HepG2 (cell line): ENCODE results near the gene FAM50A. TPM values are rescaled to one million over a fixed set of nuclear protein-coding genes. Genes with fewer than 3 reads are reported as not detected.
A peak's percentile ranks its signal among the peaks of the same experiment; 100 is the strongest.

Experiments
- CC2D1A ChIP-seq: sonication (generic); formaldehyde crosslinking; IDR thresholded peaks from 2 replicates; pipeline ENCODE4 v1.8.1; 2023; ENCODE audit warnings: mild to moderate bottlenecking, missing genetic modification reagents
- CENPT ChIP-seq: sonication (generic); formaldehyde crosslinking; IDR thresholded peaks from 2 replicates; pipeline ENCODE4 v1.8.0; 2022; ENCODE audit warnings: low read depth, mild to moderate bottlenecking, moderate library complexity, missing genetic modification reagents
- ELF1 ChIP-seq: sonication (generic); formaldehyde crosslinking; IDR thresholded peaks from 2 replicates; pipeline ENCODE4 v1.4.0; 2020; ENCODE audit warnings: missing genetic modification reagents
- ERF ChIP-seq: IDR thresholded peaks from 2 replicates; pipeline ENCODE4 v1.6.1; 2018; ENCODE audit warnings: missing biosample characterization, missing genetic modification reagents
- FOXK1 ChIP-seq: sonication (generic); formaldehyde crosslinking; IDR thresholded peaks from 2 replicates; pipeline ENCODE4 v1.4.0; 2020; ENCODE audit warnings: low read depth, missing genetic modification reagents, borderline replicate concordance
- SATB2 ChIP-seq: sonication (generic); formaldehyde crosslinking; IDR thresholded peaks from 2 replicates; pipeline ENCODE4 v1.5.0; 2020; ENCODE audit warnings: missing genetic modification reagents
- TBX3 ChIP-seq: fragments of 450-650 bp; IDR thresholded peaks from 2 replicates; pipeline ENCODE4 v1.6.1; 2017; ENCODE audit warnings: antibody characterized with exemption, mild to moderate bottlenecking, inconsistent platforms, borderline replicate concordance
- ZMYM3 ChIP-seq: sonication (generic); formaldehyde crosslinking; IDR thresholded peaks from 2 replicates; pipeline ENCODE4 v1.5.1; 2020; ENCODE audit warnings: mild to moderate bottlenecking, missing genetic modification reagents
- ZNF224 ChIP-seq: sonication (generic); formaldehyde crosslinking; IDR thresholded peaks from 2 replicates; pipeline ENCODE4 v1.5.0; 2020; ENCODE audit warnings: mild to moderate bottlenecking, missing genetic modification reagents
- ZNF577 ChIP-seq: sonication (generic); formaldehyde crosslinking; IDR thresholded peaks from 2 replicates; pipeline ENCODE4 v1.4.0; 2020; ENCODE audit warnings: mild to moderate bottlenecking, low read depth, missing genetic modification reagents, borderline replicate concordance
- ZNF616 ChIP-seq: sonication (generic); formaldehyde crosslinking; IDR thresholded peaks from 2 replicates; pipeline ENCODE4 v1.5.0; 2020; ENCODE audit warnings: low read depth, mild to moderate bottlenecking, missing genetic modification reagents
- ZNF883 ChIP-seq: sonication (generic); formaldehyde crosslinking; IDR thresholded peaks from 2 replicates; pipeline ENCODE4 v1.5.1; 2020; ENCODE audit warnings: mild to moderate bottlenecking, missing genetic modification reagents; ENCODE audit errors: not compliant biosample characterization
- polyA plus RNA-seq, 8 experiments: library from polyadenylated mRNA; depleted of rRNA in 3 of 8; stranded (reverse) in 7 of 8; unstranded in 1 of 8; fragments of >200 nt; fragmentation: Illumina TruSeq in 4 of 8; extraction: Trizol in 4 of 8; gene quantifications; 2 replicates each; pipeline versions ENCODE4 v1.2.1 to v1.2.3, GENCODE V29; 2011 to 2016; ENCODE audit warnings: low read depth in 4 of 8, missing spikeins in 1 of 8, mixed read lengths in 1 of 8; ENCODE audit not compliant: insufficient read depth in 1 of 8
- total RNA-seq, 5 experiments: library from RNA; depleted of rRNA; stranded (reverse); fragments of >200 nt; fragmentation: Illumina TruSeq; extraction: Trizol; gene quantifications; 2 replicates each; pipeline ENCODE4 v1.2.3, GENCODE V29; 2016; ENCODE audit warnings: low read depth in 1 of 5
- TF ChIP-seq, protein P1 (sequence below): sonication (generic); formaldehyde crosslinking; IDR thresholded peaks from 2 replicates; pipeline ENCODE4 v1.4.0; 2020; ENCODE audit warnings: missing genetic modification reagents, borderline replicate concordance
- TF ChIP-seq, protein P2 (sequence below): IDR thresholded peaks from 2 replicates; pipeline ENCODE4 v1.6.1; 2016; ENCODE audit warnings: low read depth, missing genetic modification reagents, missing compliant biosample characterization
- TF ChIP-seq, protein P3 (sequence below): sonication (generic); formaldehyde crosslinking; IDR thresholded peaks from 2 replicates; pipeline ENCODE4 v1.5.0; 2020; ENCODE audit warnings: mild to moderate bottlenecking, missing genetic modification reagents, moderate library complexity

FAM50A gene
- total and polyA plus RNA-seq, 2 of the 13 experiments (the other 11 are each of a cell fraction or from before 2014, with no cell fraction given): 30.7 to 40.7 TPM

DNA sequence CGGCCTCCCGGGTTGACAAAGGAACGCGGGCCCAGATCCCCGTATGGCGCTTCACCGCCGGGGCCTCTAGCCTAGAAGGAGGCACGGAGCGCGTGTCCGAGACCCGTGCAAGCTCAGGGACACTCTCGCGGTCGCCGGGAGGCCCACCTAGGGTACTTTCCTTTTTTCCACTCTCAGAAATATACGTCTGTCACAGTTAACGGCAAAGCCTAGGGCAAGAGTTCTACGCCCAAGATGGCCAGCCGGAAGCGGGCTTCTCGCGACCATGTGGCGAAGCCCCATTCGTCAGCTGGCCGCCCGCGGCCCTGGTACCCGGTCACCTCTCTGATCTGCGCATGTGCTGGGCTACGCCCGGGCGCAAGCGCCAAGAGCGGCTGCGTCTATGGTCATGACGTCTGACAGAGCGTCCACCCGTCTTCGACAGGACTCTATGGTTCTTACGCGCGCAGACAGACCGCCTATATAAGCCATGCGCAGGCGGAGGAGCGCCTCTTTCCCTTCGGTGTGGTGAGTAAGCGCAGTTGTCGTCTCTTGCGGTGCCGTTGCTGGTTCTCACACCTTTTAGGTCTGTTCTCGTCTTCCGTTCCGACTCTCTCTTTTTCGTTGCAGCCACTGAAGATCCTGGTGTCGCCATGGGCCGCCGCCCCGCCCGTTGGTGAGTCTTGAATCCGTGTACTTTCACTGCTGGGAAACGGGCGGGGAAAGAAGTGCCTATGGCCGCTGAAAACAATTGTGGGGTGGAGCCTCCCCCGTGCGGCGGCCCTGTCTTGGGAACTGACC lies 45.9 kb upstream of the FAM50A start, which contains the start of gene RPL10 (continued):
- TF ChIP-seq TBX3 (no peak), ZNF224 (no peak), ZMYM3 (CRISPR knock-in tag) (no peak), ZNF616 (no peak), SATB2 (CRISPR knock-in tag) (0 out of 2 replicates have a peak, but pooled peaks have one; percentile 19), ZNF883 (CRISPR knock-in tag) (no peak), FOXK1 (CRISPR knock-in tag) (peak; percentile 55; the same call in 1 of the 2 replicates), ELF1 (CRISPR knock-in tag) (peak; percentile 64), CENPT (CRISPR knock-in tag) (no peak), CC2D1A (CRISPR knock-in tag) (no peak), ERF (CRISPR knock-in tag) (no peak), ZNF577 (CRISPR knock-in tag) (no peak)
- TF ChIP-seq, protein P1, sequence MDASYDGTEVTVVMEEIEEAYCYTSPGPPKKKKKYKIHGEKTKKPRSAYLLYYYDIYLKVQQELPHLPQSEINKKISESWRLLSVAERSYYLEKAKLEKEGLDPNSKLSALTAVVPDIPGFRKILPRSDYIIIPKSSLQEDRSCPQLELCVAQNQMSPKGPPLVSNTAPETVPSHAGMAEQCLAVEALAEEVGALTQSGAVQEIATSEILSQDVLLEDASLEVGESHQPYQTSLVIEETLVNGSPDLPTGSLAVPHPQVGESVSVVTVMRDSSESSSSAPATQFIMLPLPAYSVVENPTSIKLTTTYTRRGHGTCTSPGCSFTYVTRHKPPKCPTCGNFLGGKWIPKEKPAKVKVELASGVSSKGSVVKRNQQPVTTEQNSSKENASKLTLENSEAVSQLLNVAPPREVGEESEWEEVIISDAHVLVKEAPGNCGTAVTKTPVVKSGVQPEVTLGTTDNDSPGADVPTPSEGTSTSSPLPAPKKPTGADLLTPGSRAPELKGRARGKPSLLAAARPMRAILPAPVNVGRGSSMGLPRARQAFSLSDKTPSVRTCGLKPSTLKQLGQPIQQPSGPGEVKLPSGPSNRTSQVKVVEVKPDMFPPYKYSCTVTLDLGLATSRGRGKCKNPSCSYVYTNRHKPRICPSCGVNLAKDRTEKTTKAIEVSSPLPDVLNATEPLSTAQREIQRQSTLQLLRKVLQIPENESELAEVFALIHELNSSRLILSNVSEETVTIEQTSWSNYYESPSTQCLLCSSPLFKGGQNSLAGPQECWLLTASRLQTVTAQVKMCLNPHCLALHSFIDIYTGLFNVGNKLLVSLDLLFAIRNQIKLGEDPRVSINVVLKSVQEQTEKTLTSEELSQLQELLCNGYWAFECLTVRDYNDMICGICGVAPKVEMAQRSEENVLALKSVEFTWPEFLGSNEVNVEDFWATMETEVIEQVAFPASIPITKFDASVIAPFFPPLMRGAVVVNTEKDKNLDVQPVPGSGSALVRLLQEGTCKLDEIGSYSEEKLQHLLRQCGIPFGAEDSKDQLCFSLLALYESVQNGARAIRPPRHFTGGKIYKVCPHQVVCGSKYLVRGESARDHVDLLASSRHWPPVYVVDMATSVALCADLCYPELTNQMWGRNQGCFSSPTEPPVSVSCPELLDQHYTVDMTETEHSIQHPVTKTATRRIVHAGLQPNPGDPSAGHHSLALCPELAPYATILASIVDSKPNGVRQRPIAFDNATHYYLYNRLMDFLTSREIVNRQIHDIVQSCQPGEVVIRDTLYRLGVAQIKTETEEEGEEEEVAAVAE (CRISPR knock-in tag): no peak; the same call in 1 of the 2 replicates
- TF ChIP-seq, protein P2, sequence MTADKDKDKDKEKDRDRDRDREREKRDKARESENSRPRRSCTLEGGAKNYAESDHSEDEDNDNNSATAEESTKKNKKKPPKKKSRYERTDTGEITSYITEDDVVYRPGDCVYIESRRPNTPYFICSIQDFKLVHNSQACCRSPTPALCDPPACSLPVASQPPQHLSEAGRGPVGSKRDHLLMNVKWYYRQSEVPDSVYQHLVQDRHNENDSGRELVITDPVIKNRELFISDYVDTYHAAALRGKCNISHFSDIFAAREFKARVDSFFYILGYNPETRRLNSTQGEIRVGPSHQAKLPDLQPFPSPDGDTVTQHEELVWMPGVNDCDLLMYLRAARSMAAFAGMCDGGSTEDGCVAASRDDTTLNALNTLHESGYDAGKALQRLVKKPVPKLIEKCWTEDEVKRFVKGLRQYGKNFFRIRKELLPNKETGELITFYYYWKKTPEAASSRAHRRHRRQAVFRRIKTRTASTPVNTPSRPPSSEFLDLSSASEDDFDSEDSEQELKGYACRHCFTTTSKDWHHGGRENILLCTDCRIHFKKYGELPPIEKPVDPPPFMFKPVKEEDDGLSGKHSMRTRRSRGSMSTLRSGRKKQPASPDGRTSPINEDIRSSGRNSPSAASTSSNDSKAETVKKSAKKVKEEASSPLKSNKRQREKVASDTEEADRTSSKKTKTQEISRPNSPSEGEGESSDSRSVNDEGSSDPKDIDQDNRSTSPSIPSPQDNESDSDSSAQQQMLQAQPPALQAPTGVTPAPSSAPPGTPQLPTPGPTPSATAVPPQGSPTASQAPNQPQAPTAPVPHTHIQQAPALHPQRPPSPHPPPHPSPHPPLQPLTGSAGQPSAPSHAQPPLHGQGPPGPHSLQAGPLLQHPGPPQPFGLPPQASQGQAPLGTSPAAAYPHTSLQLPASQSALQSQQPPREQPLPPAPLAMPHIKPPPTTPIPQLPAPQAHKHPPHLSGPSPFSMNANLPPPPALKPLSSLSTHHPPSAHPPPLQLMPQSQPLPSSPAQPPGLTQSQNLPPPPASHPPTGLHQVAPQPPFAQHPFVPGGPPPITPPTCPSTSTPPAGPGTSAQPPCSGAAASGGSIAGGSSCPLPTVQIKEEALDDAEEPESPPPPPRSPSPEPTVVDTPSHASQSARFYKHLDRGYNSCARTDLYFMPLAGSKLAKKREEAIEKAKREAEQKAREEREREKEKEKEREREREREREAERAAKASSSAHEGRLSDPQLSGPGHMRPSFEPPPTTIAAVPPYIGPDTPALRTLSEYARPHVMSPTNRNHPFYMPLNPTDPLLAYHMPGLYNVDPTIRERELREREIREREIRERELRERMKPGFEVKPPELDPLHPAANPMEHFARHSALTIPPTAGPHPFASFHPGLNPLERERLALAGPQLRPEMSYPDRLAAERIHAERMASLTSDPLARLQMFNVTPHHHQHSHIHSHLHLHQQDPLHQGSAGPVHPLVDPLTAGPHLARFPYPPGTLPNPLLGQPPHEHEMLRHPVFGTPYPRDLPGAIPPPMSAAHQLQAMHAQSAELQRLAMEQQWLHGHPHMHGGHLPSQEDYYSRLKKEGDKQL: no peak
- TF ChIP-seq, protein P3, sequence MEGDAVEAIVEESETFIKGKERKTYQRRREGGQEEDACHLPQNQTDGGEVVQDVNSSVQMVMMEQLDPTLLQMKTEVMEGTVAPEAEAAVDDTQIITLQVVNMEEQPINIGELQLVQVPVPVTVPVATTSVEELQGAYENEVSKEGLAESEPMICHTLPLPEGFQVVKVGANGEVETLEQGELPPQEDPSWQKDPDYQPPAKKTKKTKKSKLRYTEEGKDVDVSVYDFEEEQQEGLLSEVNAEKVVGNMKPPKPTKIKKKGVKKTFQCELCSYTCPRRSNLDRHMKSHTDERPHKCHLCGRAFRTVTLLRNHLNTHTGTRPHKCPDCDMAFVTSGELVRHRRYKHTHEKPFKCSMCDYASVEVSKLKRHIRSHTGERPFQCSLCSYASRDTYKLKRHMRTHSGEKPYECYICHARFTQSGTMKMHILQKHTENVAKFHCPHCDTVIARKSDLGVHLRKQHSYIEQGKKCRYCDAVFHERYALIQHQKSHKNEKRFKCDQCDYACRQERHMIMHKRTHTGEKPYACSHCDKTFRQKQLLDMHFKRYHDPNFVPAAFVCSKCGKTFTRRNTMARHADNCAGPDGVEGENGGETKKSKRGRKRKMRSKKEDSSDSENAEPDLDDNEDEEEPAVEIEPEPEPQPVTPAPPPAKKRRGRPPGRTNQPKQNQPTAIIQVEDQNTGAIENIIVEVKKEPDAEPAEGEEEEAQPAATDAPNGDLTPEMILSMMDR (CRISPR knock-in tag): no peak
